Brain microvascular endothelial cell (primary cell): Measurements from ENCODE around the gene NYAP1.
A peak's percentile ranks its signal among the peaks of the same experiment; 100 is the strongest.
"Not testable (repeated sequence)": the region's sequence is repeated elsewhere in the genome, so short reads cannot be mapped to it uniquely, and the experiment has no call there.

ENCODE experiments used
- DNase-seq: peaks from one replicate; pipeline ENCODE4 v3.0.0-alpha.2; 2020
- H3K27ac ChIP-seq: fragments of 250-450 bp; sonication (Bioruptor Pico); 2 replicates; pipeline ENCODE4 v1.5.1; 2020; ENCODE audit warnings: mild to moderate bottlenecking, moderate library complexity
- H3K27me3 ChIP-seq: fragments of 250-450 bp; sonication (Bioruptor Pico); replicated peaks from 2 replicates; pipeline ENCODE4 v1.5.1; 2020; ENCODE audit warnings: mild to moderate bottlenecking
- H3K36me3 ChIP-seq: fragments of 250-450 bp; sonication (Bioruptor Pico); replicated peaks from 2 replicates; pipeline ENCODE4 v1.5.1; 2020; ENCODE audit warnings: mild to moderate bottlenecking
- H3K4me3 ChIP-seq: 2 replicates; pipeline ENCODE4 v1.5.1; 2011; ENCODE audit warnings: low read depth, mild to moderate bottlenecking, control low read depth, low read length, moderate library complexity
- CTCF ChIP-seq: IDR thresholded peaks from 2 replicates; pipeline ENCODE4 v1.5.1; 2011; ENCODE audit warnings: low read depth, mild to moderate bottlenecking, moderate library complexity, low read length, control low read depth, inconsistent platforms; ENCODE audit errors: missing control alignments
- in situ Hi-C: cut with HindIII; loops from 2 replicates; pipeline ENCODE4 v1.10.0; 2017; ENCODE audit warnings: low sequenced_read_pairs, low pct_ligation_motif_present

Gene NYAP1

GRCh38 chr7:100446040-100446439 is 37.7 kb upstream of the NYAP1 start:
- in situ Hi-C loops = no loop called here
- Histone ChIP-seq H3K27ac (no peak overlapping the region), H3K36me3 (no peaks in the 10 kb centered on the region), H3K4me3 (no peak overlapping the region), H3K27me3 (no peaks in the 10 kb centered on the region)
- no peak for DNase-seq
- no peak for TF ChIP-seq CTCF

GRCh38 chr7:100447363-100447762 is 36.4 kb upstream of the NYAP1 start:
- H3K36me3 ChIP-seq, in situ Hi-C loops, DNase-seq, H3K4me3 ChIP-seq, H3K27ac ChIP-seq, H3K27me3 ChIP-seq: not testable (repeated sequence)

- no peaks in the 10 kb centered on the region for H3K27me3 ChIP-seq
- no peak for DNase-seq
- in situ Hi-C loops = no loop called here
- no peak overlapping the region for H3K4me3 ChIP-seq
- no peak for TF ChIP-seq CTCF
- no peak overlapping the region for H3K27ac ChIP-seq
- no peaks in the 10 kb centered on the region for H3K36me3 ChIP-seq
Measured at GRCh38 chr7:100449190-100449795, 34.4 kb upstream of the NYAP1 start.

- no peak for TF ChIP-seq CTCF
- Histone ChIP-seq H3K27me3 (no peaks in the 10 kb centered on the region), H3K27ac (no peak overlapping the region), H3K36me3 (no peaks in the 10 kb centered on the region), H3K4me3 (no peak overlapping the region)
- DNase-seq = no peak
- in situ Hi-C loops = no loop called here
Measured at GRCh38 chr7:100452513-100452912, 31.2 kb upstream of the NYAP1 start.

GRCh38 chr7:100453854-100454253 is 29.9 kb upstream of the NYAP1 start:
- in situ Hi-C loops, H3K27me3 ChIP-seq, H3K4me3 ChIP-seq, H3K27ac ChIP-seq, DNase-seq, H3K36me3 ChIP-seq: not testable (repeated sequence)

- H3K4me3 ChIP-seq = no peak overlapping the region
- DNase-seq = no peak
- in situ Hi-C loops = no loop called here
- H3K27me3 ChIP-seq = no peaks in the 10 kb centered on the region
- H3K27ac ChIP-seq = no peak overlapping the region
- TF ChIP-seq CTCF = no peak
- no peaks in the 10 kb centered on the region for H3K36me3 ChIP-seq
Measured at GRCh38 chr7:100455206-100455605, 28.5 kb upstream of the NYAP1 start.

- Histone ChIP-seq H3K4me3 (no peak overlapping the region), H3K27me3 (no peaks in the 10 kb centered on the region), H3K27ac (no peak overlapping the region), H3K36me3 (no peaks in the 10 kb centered on the region)
- peak; percentile 21 for TF ChIP-seq CTCF
- in situ Hi-C loops = no loop called here
- no peak for DNase-seq
Measured at GRCh38 chr7:100456562-100456961, 27.2 kb upstream of the NYAP1 start.
